OCI-LY1 (cell line): ENCODE data around the gene PRR36.

Experiments
- H2AFZ ChIP-seq: fragments of 200-600 bp; sonication (generic), shearing (Covaris generic); 2 replicates; pipeline ENCODE4 v1.6.0; 2014; ENCODE audit warnings: antibody characterized with exemption, mild to moderate bottlenecking, low read length
- H3F3A ChIP-seq: fragments of 200-600 bp; sonication (generic), shearing (Covaris generic); 2 replicates; pipeline ENCODE4 v1.6.0; 2014; ENCODE audit warnings: mild to moderate bottlenecking, antibody characterized with exemption, low read length, moderate library complexity; ENCODE audit not compliant: insufficient read depth
- H3K27ac ChIP-seq: fragments of 200-600 bp; sonication (generic); 2 replicates; pipeline ENCODE4 v1.5.1; 2014; ENCODE audit warnings: low read length, mixed run types, mild to moderate bottlenecking, low read depth; ENCODE audit not compliant: poor library complexity, severe bottlenecking
- H3K27me3 ChIP-seq: fragments of 200-600 bp; sonication (generic); 2 replicates; pipeline ENCODE4 v1.6.0; 2014; ENCODE audit warnings: antibody characterized with exemption, mild to moderate bottlenecking, low read length, moderate library complexity; ENCODE audit not compliant: insufficient read depth
- H3K36me3 ChIP-seq: fragments of 200-600 bp; sonication (generic); 2 replicates; pipeline ENCODE4 v1.6.1; 2014; ENCODE audit warnings: mild to moderate bottlenecking, antibody characterized with exemption, low read length, moderate library complexity, mixed read lengths; ENCODE audit not compliant: insufficient read depth
- H3K4me1 ChIP-seq: fragments of 200-600 bp; sonication (generic); 2 replicates; pipeline ENCODE4 v1.5.1; 2014; ENCODE audit warnings: mild to moderate bottlenecking, low read length, moderate library complexity; ENCODE audit not compliant: insufficient read depth, severe bottlenecking
- H3K4me2 ChIP-seq: fragments of 200-600 bp; sonication (generic), shearing (Covaris generic); 2 replicates; pipeline ENCODE4 v1.6.1; 2014; ENCODE audit warnings: low read length
- H3K4me3 ChIP-seq: fragments of 200-600 bp; sonication (generic); 2 replicates; pipeline ENCODE4 v1.5.1; 2014; ENCODE audit warnings: low read length, low read depth, mild to moderate bottlenecking, mixed read lengths; ENCODE audit not compliant: poor library complexity, severe bottlenecking
- H3K79me2 ChIP-seq: fragments of 200-600 bp; shearing (Covaris generic); 2 replicates; pipeline ENCODE4 v1.6.1; 2016; ENCODE audit warnings: mixed run types, low read length, mixed read lengths; ENCODE audit not compliant: insufficient read depth
- H3K9ac ChIP-seq: fragments of 200-600 bp; sonication (generic), shearing (Covaris generic); 2 replicates; pipeline ENCODE4 v1.6.1; 2014; ENCODE audit warnings: mild to moderate bottlenecking, low read length, mixed read lengths
- H3K9me2 ChIP-seq: fragments of 200-600 bp; sonication (generic), shearing (Covaris generic); 2 replicates; pipeline ENCODE4 v1.6.1; 2014; ENCODE audit warnings: low read depth, mild to moderate bottlenecking, low read length, mixed read lengths
- H3K9me3 ChIP-seq: fragments of 200-600 bp; shearing (Covaris generic); 2 replicates; pipeline ENCODE4 v1.6.1; 2014; ENCODE audit warnings: low read length, mixed read lengths
- H4K20me1 ChIP-seq: fragments of 200-600 bp; sonication (generic), shearing (Covaris generic); 2 replicates; pipeline ENCODE4 v1.6.0; 2016; ENCODE audit warnings: mild to moderate bottlenecking, low read length; ENCODE audit not compliant: insufficient read depth
- CTCF ChIP-seq: fragments of 200-600 bp; sonication (generic), shearing (Covaris generic); IDR thresholded peaks from 2 replicates; pipeline ENCODE4 v1.5.1; 2017; ENCODE audit warnings: mild to moderate bottlenecking, antibody characterized with exemption, low read length, moderate library complexity, mixed read lengths
- EZH2 ChIP-seq: fragments of 200-600 bp; sonication (generic), shearing (Covaris generic); IDR thresholded peaks from 2 replicates; pipeline ENCODE4 v1.8.0; 2017; ENCODE audit warnings: borderline replicate concordance, mixed run types, mild to moderate bottlenecking, antibody characterized with exemption, low read length, moderate library complexity, mixed read lengths

PRR36 gene

GRCh38 chr19:7849631-7849999 is 24.6 kb downstream of the PRR36 start:
- Histone ChIP-seq H3K9ac (no peak overlapping the region), H3K9me2 (no peaks in the 10 kb centered on the region), H2AFZ (no peak overlapping the region), H4K20me1 (no peaks in the 10 kb centered on the region), H3K4me3 (no peak overlapping the region), H3K9me3 (no peaks in the 10 kb centered on the region), H3K27ac (no peak overlapping the region), H3F3A (no peaks in the 10 kb centered on the region), H3K4me2 (no peak overlapping the region), H3K27me3 (0 out of 2 replicates have a peak, but pooled peaks cover 6% of the 10 kb centered on the region), H3K36me3 (no peaks in the 10 kb centered on the region), H3K79me2 (no peaks in the 10 kb centered on the region), H3K4me1 (no peaks in the 10 kb centered on the region)
- no peak for TF ChIP-seq CTCF
- no peak for TF ChIP-seq EZH2

GRCh38 chr19:7848779-7849457 is 25.3 kb downstream of the PRR36 start:
- H3K27me3 ChIP-seq = 0 out of 2 replicates have a peak, but pooled peaks cover 6% of the 10 kb centered on the region
- H3K4me1 ChIP-seq = no peaks in the 10 kb centered on the region
- H3K4me2 ChIP-seq = no peak overlapping the region
- H4K20me1 ChIP-seq = no peaks in the 10 kb centered on the region
- no peak overlapping the region for H3K27ac ChIP-seq
- H3K36me3 ChIP-seq = no peaks in the 10 kb centered on the region
- H3K9me2 ChIP-seq = no peaks in the 10 kb centered on the region
- H3K4me3 ChIP-seq = no peak overlapping the region
- H2AFZ ChIP-seq = no peak overlapping the region
- no peak overlapping the region for H3K9ac ChIP-seq
- TF ChIP-seq CTCF = no peak
- no peak for TF ChIP-seq EZH2
- H3K79me2 ChIP-seq = no peaks in the 10 kb centered on the region
- H3F3A ChIP-seq = no peaks in the 10 kb centered on the region
- no peaks in the 10 kb centered on the region for H3K9me3 ChIP-seq

- H3K27me3 ChIP-seq = 0 out of 2 replicates have a peak, but pooled peaks cover 3% of the 10 kb centered on the region
- no peaks in the 10 kb centered on the region for H3K79me2 ChIP-seq
- no peaks in the 10 kb centered on the region for H3K4me1 ChIP-seq
Observed at GRCh38 chr19:7847664-7848063, 26.5 kb downstream of the PRR36 start.

More at GRCh38 chr19:7847664-7848063, 26.5 kb downstream of the PRR36 start:
- H3K9me3 ChIP-seq = no peaks in the 10 kb centered on the region
- H3K4me2 ChIP-seq = no peak overlapping the region
- H3F3A ChIP-seq = no peaks in the 10 kb centered on the region
- H3K4me3 ChIP-seq = no peak overlapping the region
- H3K9me2 ChIP-seq = no peaks in the 10 kb centered on the region
- no peak overlapping the region for H2AFZ ChIP-seq
- H3K9ac ChIP-seq = no peak overlapping the region
- no peaks in the 10 kb centered on the region for H4K20me1 ChIP-seq
- TF ChIP-seq CTCF (no peak), EZH2 (no peak)
- H3K36me3 ChIP-seq = no peaks in the 10 kb centered on the region
- no peak overlapping the region for H3K27ac ChIP-seq
